HepG2 (cell line): ENCODE results near the gene TOR2A. TPM values are rescaled to one million over a fixed set of nuclear protein-coding genes. Genes with fewer than 3 reads are reported as not detected.

Experiments
- ATAC-seq: fragments of 200-7000 bp; cut with Tn5 transposase; 3 replicates; pipeline ENCODE4 v1.9.1; 2020; ENCODE audit warnings: mild to moderate bottlenecking, moderate library complexity
- BruUV-seq: library from RNA; stranded (reverse); fragments of 400-500 nt; replicated peaks from 2 replicates; lab custom pipeline; 2021; lab: Mats Ljungman, UMichigan
- CTCF ChIA-PET: fragments of 300-600 bp; formaldehyde crosslinking; extraction: SDS; loops from one replicate; lab custom pipeline; 2021; ENCODE audit warnings: low total read pairs, inconsistent platforms, low intra/inter-chr PET ratio; lab: Yijun Ruan, JAX
- POLR2A ChIA-PET: fragments of 350-600 bp; sonication (Branson Sonifier 250); formaldehyde crosslinking; loops from one replicate; lab custom pipeline; 2020; ENCODE audit warnings: antibody characterized with exemption, inconsistent platforms; lab: Yijun Ruan, JAX
- DNase-seq: peaks from one replicate; pipeline ENCODE4 v3.0.0-alpha.2; 2015; ENCODE audit warnings: low spot score
- FAIRE-seq: peaks from 3 replicates; lab custom pipeline; 2011; peaks lifted over from hg19 to GRCh38; lab: Jason Lieb, UNC
- H2AFZ ChIP-seq: one replicate; pipeline ENCODE4 v1.6.1; 2011; ENCODE audit warnings: low read length, inconsistent platforms
- H3K27ac ChIP-seq: fragments of 300-600 bp; 3 replicates; pipeline ENCODE4 v1.8.0; 2011; ENCODE audit warnings: mixed run types, mild to moderate bottlenecking, mixed read lengths, low read length, inconsistent platforms; ENCODE audit not compliant: insufficient read depth; ENCODE audit errors: extremely low read length
- H3K27me3 ChIP-seq, 2 experiments: fragments of 200-600 bp in 1 of 2; 2 replicates in 1 of 2; 3 replicates in 1 of 2; pipeline versions ENCODE4 v1.6.0 to v1.8.0; 2011; ENCODE audit warnings: low read length in 2 of 2, mild to moderate bottlenecking in 2 of 2, moderate library complexity in 2 of 2, inconsistent platforms in 1 of 2; ENCODE audit not compliant: insufficient read depth in 2 of 2, control insufficient read depth in 1 of 2
- H3K36me3 ChIP-seq, 2 experiments: fragments of 200-600 bp in 1 of 2; replicated peaks in 1 of 2; 2 replicates in 1 of 2; 3 replicates in 1 of 2; pipeline versions ENCODE4 v1.5.1 to v1.8.0; 2011; ENCODE audit warnings: low read length in 2 of 2, inconsistent platforms in 1 of 2; ENCODE audit not compliant: insufficient read depth in 2 of 2, control insufficient read depth in 1 of 2
- H3K4me1 ChIP-seq: 2 replicates; pipeline ENCODE4 v1.5.1; 2012; ENCODE audit warnings: low read length, inconsistent platforms; ENCODE audit not compliant: insufficient read depth
- H3K4me2 ChIP-seq: 2 replicates; pipeline ENCODE4 v1.6.0; 2011; ENCODE audit warnings: low read depth, low read length, inconsistent platforms
- H3K4me3 ChIP-seq, 3 experiments: fragments of 200-600 bp in 1 of 3; sonication (generic), shearing (Covaris generic) in 1 of 3; replicated peaks in 1 of 3; 2 replicates each; pipeline ENCODE4 v1.5.1; 2011 to 2016; ENCODE audit warnings: low read length in 3 of 3, inconsistent platforms in 2 of 3, low read depth in 2 of 3, mild to moderate bottlenecking in 2 of 3, control low read depth in 1 of 3, mixed read lengths in 1 of 3; ENCODE audit not compliant: insufficient read depth in 1 of 3
- H3K79me2 ChIP-seq: one replicate; pipeline ENCODE4 v1.6.1; 2011; ENCODE audit warnings: low read length, inconsistent platforms; ENCODE audit not compliant: insufficient read depth
- H3K9ac ChIP-seq: 2 replicates; pipeline ENCODE4 v1.6.0; 2011; ENCODE audit warnings: mild to moderate bottlenecking, low read depth, low read length, inconsistent platforms; ENCODE audit not compliant: insufficient read depth
- H3K9me3 ChIP-seq: 2 replicates; pipeline ENCODE4 v1.5.1; 2012; ENCODE audit warnings: mild to moderate bottlenecking, low read length
- H4K20me1 ChIP-seq: 2 replicates; pipeline ENCODE4 v1.6.0; 2011; ENCODE audit warnings: inconsistent platforms, mild to moderate bottlenecking, low read length, moderate library complexity; ENCODE audit not compliant: insufficient read depth
- AKAP8 ChIP-seq: sonication (generic); formaldehyde crosslinking; IDR thresholded peaks from 2 replicates; pipeline ENCODE4 v1.5.1; 2020; ENCODE audit warnings: mild to moderate bottlenecking, missing genetic modification reagents
- ATAD3A ChIP-seq: sonication (generic); formaldehyde crosslinking; IDR thresholded peaks from 2 replicates; pipeline ENCODE4 v1.4.0; 2020; ENCODE audit warnings: missing genetic modification reagents
- FOXJ3 ChIP-seq: sonication (generic); formaldehyde crosslinking; IDR thresholded peaks from 2 replicates; pipeline ENCODE4 v1.4.0; 2020; ENCODE audit warnings: missing genetic modification reagents, mild to moderate bottlenecking, borderline replicate concordance
- POLR2A ChIP-seq, 2 experiments: IDR thresholded peaks; 2 replicates each; pipeline ENCODE4 v1.6.1; 2011; ENCODE audit warnings: low read depth in 2 of 2, low read length in 2 of 2, mild to moderate bottlenecking in 1 of 2, moderate library complexity in 1 of 2; ENCODE audit not compliant: insufficient read depth in 1 of 2
- SALL2 ChIP-seq: sonication (generic); formaldehyde crosslinking; IDR thresholded peaks from 2 replicates; pipeline ENCODE4 v1.8.1; 2023; ENCODE audit warnings: mild to moderate bottlenecking, missing genetic modification reagents, inconsistent platforms
- SP1 ChIP-seq, 2 experiments: fragments of 450-650 bp in 1 of 2; sonication (generic) in 1 of 2; formaldehyde crosslinking in 1 of 2; IDR thresholded peaks; 2 replicates each; pipeline versions ENCODE4 v1.4.0 to v1.6.1; 2016 to 2020; ENCODE audit warnings: missing genetic modification reagents in 1 of 2
- SRSF9 ChIP-seq: fragments of 200-400 bp; formaldehyde crosslinking; IDR thresholded peaks from 2 replicates; pipeline ENCODE4 v1.6.1; 2018; ENCODE audit warnings: borderline replicate concordance, mild to moderate bottlenecking, low read depth, low read length; ENCODE audit not compliant: insufficient read depth, poor library complexity, severe bottlenecking
- TARDBP ChIP-seq: sonication (generic); formaldehyde crosslinking; IDR thresholded peaks from 2 replicates; pipeline ENCODE4 v1.8.0; 2022; ENCODE audit warnings: mild to moderate bottlenecking, missing genetic modification reagents
- ZC3H4 ChIP-seq: sonication (generic); formaldehyde crosslinking; IDR thresholded peaks from 2 replicates; pipeline ENCODE4 v1.4.0; 2020; ENCODE audit warnings: missing genetic modification reagents, borderline replicate concordance
- WGBS: methylation state at CpG from one replicate; pipeline ENCODE4 v1.1.6; 2017; ENCODE audit warnings: low lambda C conversion rate; 5-methylcytosine and 5-hydroxymethylcytosine counted together
- in situ Hi-C: cut with HindIII; loops from 2 replicates; pipeline ENCODE4 v1.10.0; 2017; ENCODE audit warnings: low pct_unique_long_range_greater_than_20kb; ENCODE audit not compliant: extremely low pct_ligation_motif_present
- intact Hi-C: fragments of 100-400 bp; cut with micrococcal nuclease; formaldehyde crosslinking; loops from one replicate; pipeline ENCODE4 v1.10.0; 2022; ENCODE audit not compliant: unreplicated experiment
- polyA plus RNA-seq, 8 experiments: library from polyadenylated mRNA; depleted of rRNA in 3 of 8; stranded (reverse) in 7 of 8; unstranded in 1 of 8; fragments of >200 nt; fragmentation: Illumina TruSeq in 4 of 8; extraction: Trizol in 4 of 8; gene quantifications; 2 replicates each; pipeline versions ENCODE4 v1.2.1 to v1.2.3, GENCODE V29; 2011 to 2016; ENCODE audit warnings: low read depth in 4 of 8, missing spikeins in 1 of 8, mixed read lengths in 1 of 8; ENCODE audit not compliant: insufficient read depth in 1 of 8
- total RNA-seq, 5 experiments: library from RNA; depleted of rRNA; stranded (reverse); fragments of >200 nt; fragmentation: Illumina TruSeq; extraction: Trizol; gene quantifications; 2 replicates each; pipeline ENCODE4 v1.2.3, GENCODE V29; 2016; ENCODE audit warnings: low read depth in 1 of 5
- TF ChIP-seq, protein P1 (sequence below): sonication (generic); formaldehyde crosslinking; conservative IDR thresholded peaks from 2 replicates; pipeline ENCODE4 v1.8.0; 2022; ENCODE audit warnings: missing genetic modification reagents
- TF ChIP-seq, protein P2 (sequence below): IDR thresholded peaks from 2 replicates; pipeline ENCODE4 v1.6.1; 2016
- TF ChIP-seq, protein P3 (sequence below): sonication (generic); formaldehyde crosslinking; IDR thresholded peaks from 2 replicates; pipeline ENCODE4 v1.9.0; 2021; ENCODE audit warnings: missing genetic modification reagents, borderline replicate concordance

The TOR2A gene
- total and polyA plus RNA-seq, 2 of the 13 experiments (the other 11 are each of a cell fraction or from before 2014, with no cell fraction given), result 3.5 to 7.2 TPM

DNA sequence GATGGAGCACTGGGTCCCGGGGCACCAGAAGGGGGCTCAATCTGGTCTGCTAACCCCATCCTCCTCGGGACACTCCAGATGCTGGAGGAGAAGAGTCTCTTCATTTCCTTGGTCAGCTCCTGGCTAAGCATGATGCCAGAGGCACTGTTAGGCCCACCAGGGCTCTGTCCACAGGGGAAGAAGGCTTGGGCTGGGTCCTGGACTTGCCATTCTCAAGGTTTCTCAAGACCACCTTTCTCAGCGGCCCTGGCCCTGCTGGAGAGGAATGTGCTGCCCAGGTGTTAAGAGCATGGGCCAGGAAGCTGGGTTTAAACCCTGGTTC is 35.5 kb upstream of the TOR2A start:
- Histone ChIP-seq H3K4me1 (peaks cover 9% of the 10 kb centered on the region), H3K9me3 (no peaks in the 10 kb centered on the region), H3K4me2 (peak overlapping the region; percentile 90), H4K20me1 (no peaks in the 10 kb centered on the region), H3K36me3 (no peaks in the 10 kb centered on the region), H3K27ac (no peak overlapping the region), H3K9ac (no peak overlapping the region), H3K79me2 (no peaks in the 10 kb centered on the region), H3K27me3 (peaks cover 2 to 40% of the 10 kb centered on the region in 2 experiments; a peak in 3 of 5 replicates), H3K4me3 (peak overlapping the region in 1 of 3 experiments; percentile 70; a peak in 2 of 6 replicates), H2AFZ (no peak overlapping the region)
- WGBS, result no CpG with 5 or more reads among the region's 3 CpGs
- no TSS peak for BruUV-seq
- POLR2A ChIA-PET, result interaction anchor here (0.9 to 1.3 kb wide), 9 partner anchors 15 to 320 kb away, joined by 3 to 9 read pairs (median 5); partner anchors contain the start of genes CDK9, PTRH1, TOR2A and TTC16
- CTCF ChIA-PET, result no interaction called here
- DNase-seq (no peak), ATAC-seq (no peak), FAIRE-seq (no peak)
- TF ChIP-seq, protein P1, sequence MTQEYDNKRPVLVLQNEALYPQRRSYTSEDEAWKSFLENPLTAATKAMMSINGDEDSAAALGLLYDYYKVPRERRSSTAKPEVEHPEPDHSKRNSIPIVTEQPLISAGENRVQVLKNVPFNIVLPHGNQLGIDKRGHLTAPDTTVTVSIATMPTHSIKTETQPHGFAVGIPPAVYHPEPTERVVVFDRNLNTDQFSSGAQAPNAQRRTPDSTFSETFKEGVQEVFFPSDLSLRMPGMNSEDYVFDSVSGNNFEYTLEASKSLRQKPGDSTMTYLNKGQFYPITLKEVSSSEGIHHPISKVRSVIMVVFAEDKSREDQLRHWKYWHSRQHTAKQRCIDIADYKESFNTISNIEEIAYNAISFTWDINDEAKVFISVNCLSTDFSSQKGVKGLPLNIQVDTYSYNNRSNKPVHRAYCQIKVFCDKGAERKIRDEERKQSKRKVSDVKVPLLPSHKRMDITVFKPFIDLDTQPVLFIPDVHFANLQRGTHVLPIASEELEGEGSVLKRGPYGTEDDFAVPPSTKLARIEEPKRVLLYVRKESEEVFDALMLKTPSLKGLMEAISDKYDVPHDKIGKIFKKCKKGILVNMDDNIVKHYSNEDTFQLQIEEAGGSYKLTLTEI (CRISPR knock-in tag), result no peak
- TF ChIP-seq, protein P2, sequence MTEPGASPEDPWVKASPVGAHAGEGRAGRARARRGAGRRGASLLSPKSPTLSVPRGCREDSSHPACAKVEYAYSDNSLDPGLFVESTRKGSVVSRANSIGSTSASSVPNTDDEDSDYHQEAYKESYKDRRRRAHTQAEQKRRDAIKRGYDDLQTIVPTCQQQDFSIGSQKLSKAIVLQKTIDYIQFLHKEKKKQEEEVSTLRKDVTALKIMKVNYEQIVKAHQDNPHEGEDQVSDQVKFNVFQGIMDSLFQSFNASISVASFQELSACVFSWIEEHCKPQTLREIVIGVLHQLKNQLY, result no peak
- TF ChIP-seq, protein P3, sequence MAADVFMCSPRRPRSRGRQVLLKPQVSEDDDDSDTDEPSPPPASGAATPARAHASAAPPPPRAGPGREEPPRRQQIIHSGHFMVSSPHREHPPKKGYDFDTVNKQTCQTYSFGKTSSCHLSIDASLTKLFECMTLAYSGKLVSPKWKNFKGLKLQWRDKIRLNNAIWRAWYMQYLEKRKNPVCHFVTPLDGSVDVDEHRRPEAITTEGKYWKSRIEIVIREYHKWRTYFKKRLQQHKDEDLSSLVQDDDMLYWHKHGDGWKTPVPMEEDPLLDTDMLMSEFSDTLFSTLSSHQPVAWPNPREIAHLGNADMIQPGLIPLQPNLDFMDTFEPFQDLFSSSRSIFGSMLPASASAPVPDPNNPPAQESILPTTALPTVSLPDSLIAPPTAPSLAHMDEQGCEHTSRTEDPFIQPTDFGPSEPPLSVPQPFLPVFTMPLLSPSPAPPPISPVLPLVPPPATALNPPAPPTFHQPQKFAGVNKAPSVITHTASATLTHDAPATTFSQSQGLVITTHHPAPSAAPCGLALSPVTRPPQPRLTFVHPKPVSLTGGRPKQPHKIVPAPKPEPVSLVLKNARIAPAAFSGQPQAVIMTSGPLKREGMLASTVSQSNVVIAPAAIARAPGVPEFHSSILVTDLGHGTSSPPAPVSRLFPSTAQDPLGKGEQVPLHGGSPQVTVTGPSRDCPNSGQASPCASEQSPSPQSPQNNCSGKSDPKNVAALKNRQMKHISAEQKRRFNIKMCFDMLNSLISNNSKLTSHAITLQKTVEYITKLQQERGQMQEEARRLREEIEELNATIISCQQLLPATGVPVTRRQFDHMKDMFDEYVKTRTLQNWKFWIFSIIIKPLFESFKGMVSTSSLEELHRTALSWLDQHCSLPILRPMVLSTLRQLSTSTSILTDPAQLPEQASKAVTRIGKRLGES (CRISPR knock-in tag), result no peak
- TF ChIP-seq SALL2 (CRISPR knock-in tag) (no peak), ZC3H4 (CRISPR knock-in tag) (no peak), ATAD3A (CRISPR knock-in tag) (no peak), SP1 (IDR thresholded peaks at IDR 0.05) (no peak), SP1 (CRISPR knock-in tag; IDR thresholded peaks at IDR 0.05) (no peak), TARDBP (CRISPR knock-in tag) (no peak), FOXJ3 (CRISPR knock-in tag) (no peak), AKAP8 (CRISPR knock-in tag) (no peak), POLR2A (IDR thresholded peaks at IDR 0.05; ENCODE audit: insufficient read depth in 1 of 2, low read depth in 2 of 2, low read length in 2 of 2) (no peak), SRSF9 (no peak)
- intact Hi-C loops, result no loop called here
- in situ Hi-C loops, result no loop called here
